Mammary epithelial cell (primary cell): ENCODE results near the gene CHST12.

Experiments
- EZH2 ChIP-seq: IDR thresholded peaks from 2 replicates; pipeline ENCODE4 v1.6.1; 2012; ENCODE audit warnings: low read length, inconsistent platforms, borderline replicate concordance
- TF ChIP-seq, protein P1 (sequence below), 2 donors: IDR thresholded peaks in 1 of 2; conservative IDR thresholded peaks in 1 of 2; 2 replicates each; pipeline ENCODE4 v1.5.1; 2011 to 2012; ENCODE audit warnings: inconsistent platforms in 2 of 2, low read length in 2 of 2, mild to moderate bottlenecking in 2 of 2, control low read depth in 1 of 2, low read depth in 1 of 2; ENCODE audit not compliant: insufficient read depth in 1 of 2; ENCODE audit errors: extremely low read depth in 1 of 2

DNA sequence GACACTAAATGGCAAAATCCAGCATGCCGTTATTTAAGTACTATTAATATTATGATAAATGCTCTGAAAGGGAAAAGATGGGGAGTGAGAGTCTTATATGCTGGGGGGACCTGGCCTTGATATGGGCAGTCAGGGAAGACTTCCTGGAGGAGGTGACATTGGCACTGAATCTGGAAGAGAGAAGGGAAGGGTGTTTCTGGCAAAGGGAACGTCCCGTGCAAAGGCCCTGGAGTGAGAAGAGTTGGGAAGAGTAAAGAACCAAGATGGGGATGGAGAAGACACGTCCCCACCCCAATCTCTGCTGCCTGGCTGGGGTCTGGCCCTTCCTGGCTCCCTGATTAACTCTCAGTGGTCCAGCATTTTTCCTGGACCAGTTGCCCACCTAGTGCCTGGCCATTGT, 77.8 kb downstream of the CHST12 start:
- TF ChIP-seq, protein P1, sequence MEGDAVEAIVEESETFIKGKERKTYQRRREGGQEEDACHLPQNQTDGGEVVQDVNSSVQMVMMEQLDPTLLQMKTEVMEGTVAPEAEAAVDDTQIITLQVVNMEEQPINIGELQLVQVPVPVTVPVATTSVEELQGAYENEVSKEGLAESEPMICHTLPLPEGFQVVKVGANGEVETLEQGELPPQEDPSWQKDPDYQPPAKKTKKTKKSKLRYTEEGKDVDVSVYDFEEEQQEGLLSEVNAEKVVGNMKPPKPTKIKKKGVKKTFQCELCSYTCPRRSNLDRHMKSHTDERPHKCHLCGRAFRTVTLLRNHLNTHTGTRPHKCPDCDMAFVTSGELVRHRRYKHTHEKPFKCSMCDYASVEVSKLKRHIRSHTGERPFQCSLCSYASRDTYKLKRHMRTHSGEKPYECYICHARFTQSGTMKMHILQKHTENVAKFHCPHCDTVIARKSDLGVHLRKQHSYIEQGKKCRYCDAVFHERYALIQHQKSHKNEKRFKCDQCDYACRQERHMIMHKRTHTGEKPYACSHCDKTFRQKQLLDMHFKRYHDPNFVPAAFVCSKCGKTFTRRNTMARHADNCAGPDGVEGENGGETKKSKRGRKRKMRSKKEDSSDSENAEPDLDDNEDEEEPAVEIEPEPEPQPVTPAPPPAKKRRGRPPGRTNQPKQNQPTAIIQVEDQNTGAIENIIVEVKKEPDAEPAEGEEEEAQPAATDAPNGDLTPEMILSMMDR (conservative IDR thresholded peaks at IDR 0.05 in 1 of 2, IDR thresholded peaks at IDR 0.05 in 1 of 2; ENCODE audit: extremely low read depth in 1 of 2, insufficient read depth in 1 of 2, low read depth in 1 of 2, low read length in 2 of 2): no peak
- no peak for TF ChIP-seq EZH2
